ENCODE data around the gene FITM2. TPM values are rescaled to one million over a fixed set of nuclear protein-coding genes. Genes with fewer than 3 reads are reported as not detected.

Gene FITM2
- total and polyA plus RNA-seq, 10 of the 15 experiments (the other 5 are each of a cell fraction or from before 2014, with no cell fraction given) = 0.46 to 1.9 (median 1.6) TPM

DNA sequence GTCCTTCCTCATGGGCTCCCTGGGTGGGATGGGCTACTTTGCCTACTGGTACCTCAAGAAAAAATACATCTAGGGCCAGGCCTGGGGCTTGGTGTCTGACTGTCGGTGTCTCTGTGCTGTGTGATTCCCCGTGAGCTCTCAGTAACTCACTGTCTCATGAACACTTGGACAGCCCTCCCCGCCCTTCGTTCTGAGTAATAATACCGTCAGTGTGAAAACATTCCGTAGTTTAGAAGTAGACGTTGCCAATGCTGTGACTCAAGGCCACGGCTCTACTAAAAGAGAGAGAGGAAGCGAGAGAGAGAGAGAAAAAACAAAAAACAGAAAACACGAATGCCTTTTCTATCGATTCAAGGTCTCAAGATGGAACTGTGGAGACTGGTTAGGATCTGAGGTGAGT, 31.8 kb downstream of the FITM2 start (continued):
- TF ChIP-seq ELK1 (IDR thresholded peaks at IDR 0.05; ENCODE audit: low read depth, low read length) (no peak), KDM1A (IDR thresholded peaks at IDR 0.05; ENCODE audit: borderline replicate concordance) (no peak), WRNIP1 (IDR thresholded peaks at IDR 0.05; ENCODE audit: borderline replicate concordance, low read depth, low read length) (no peak), IRF4 (IDR thresholded peaks at IDR 0.05; ENCODE audit: low read depth, low read length) (no peak), SREBF1 (IDR thresholded peaks at IDR 0.05; ENCODE audit: low read length) (no peak)

GRCh38 chr20:44274303-44275017, 36.5 kb downstream of the FITM2 start:
- ChIA-PET RAD21 (ENCODE audit: unreplicated experiment) (no interaction called here), POLR2A (no interaction called here), SMC1A (ENCODE audit: uncharacterized antibody, unreplicated experiment) (no interaction called here), CTCF (interaction anchor here (1.5 kb wide), 1 partner anchor 36 kb away, joined by 3 read pairs; the partner anchor contains the start of gene FITM2)
- DNase-seq (ENCODE audit: low read depth, low spot score) = no peak
- no peak overlapping the region for H3K4me3 ChIP-seq
- no peak overlapping the region for H3K9ac ChIP-seq (ENCODE audit: control insufficient read depth, insufficient read depth, low read length)
- no peak for FAIRE-seq
- WGBS (ENCODE audit: insufficient coverage, insufficient replicate concordance, low lambda C conversion rate, missing lambda C conversion rate) = 42% methylated on average over 11 of the region's 11 CpGs
- H3K27me3 ChIP-seq (replicated peaks in 1 of 2; ENCODE audit: control insufficient read depth in 2 of 2, insufficient read depth in 2 of 2, low read length in 1 of 2) = no peaks in the 10 kb centered on the region; a peak in 1 of 4 replicates
- no peaks in the 10 kb centered on the region; the same call in 1 of the 2 replicates for H4K20me1 ChIP-seq (ENCODE audit: control insufficient read depth, insufficient read depth)
- BruUV-seq (replicated peaks) = no TSS peak
- H3K4me1 ChIP-seq (ENCODE audit: control insufficient read depth, insufficient read depth, low read length) = peaks cover 10% of the 10 kb centered on the region
- H3K27ac ChIP-seq (ENCODE audit: control insufficient read depth, insufficient read depth) = no peak overlapping the region
- H3K9me3 ChIP-seq (replicated peaks; ENCODE audit: control insufficient read depth, insufficient read depth, low read length) = no peaks in the 10 kb centered on the region
- no peak overlapping the region for H3K4me2 ChIP-seq (ENCODE audit: control insufficient read depth, insufficient read depth)
- no peak overlapping the region for H2AFZ ChIP-seq (ENCODE audit: control insufficient read depth, low read depth, low read length)
- ATAC-seq = no peak
- H3K79me2 ChIP-seq (ENCODE audit: control insufficient read depth, insufficient read depth, low read length) = no peaks in the 10 kb centered on the region
- in situ Hi-C loops (cut with MboI) = no loop called here
- intact Hi-C loops (cut with micrococcal nuclease; ENCODE audit: unreplicated experiment) = no loop called here
- H3K36me3 ChIP-seq (ENCODE audit: control insufficient read depth in 2 of 2, insufficient read depth in 2 of 2, low read length in 1 of 2) = no peaks in the 10 kb centered on the region
- no peak for TF ChIP-seq SRF (IDR thresholded peaks at IDR 0.05; ENCODE audit: low read depth in 2 of 2, low read length in 2 of 2)
- no peak for TF ChIP-seq KLF5 (IDR thresholded peaks at IDR 0.05; ENCODE audit: partially characterized antibody)
- TF ChIP-seq, protein P1, sequence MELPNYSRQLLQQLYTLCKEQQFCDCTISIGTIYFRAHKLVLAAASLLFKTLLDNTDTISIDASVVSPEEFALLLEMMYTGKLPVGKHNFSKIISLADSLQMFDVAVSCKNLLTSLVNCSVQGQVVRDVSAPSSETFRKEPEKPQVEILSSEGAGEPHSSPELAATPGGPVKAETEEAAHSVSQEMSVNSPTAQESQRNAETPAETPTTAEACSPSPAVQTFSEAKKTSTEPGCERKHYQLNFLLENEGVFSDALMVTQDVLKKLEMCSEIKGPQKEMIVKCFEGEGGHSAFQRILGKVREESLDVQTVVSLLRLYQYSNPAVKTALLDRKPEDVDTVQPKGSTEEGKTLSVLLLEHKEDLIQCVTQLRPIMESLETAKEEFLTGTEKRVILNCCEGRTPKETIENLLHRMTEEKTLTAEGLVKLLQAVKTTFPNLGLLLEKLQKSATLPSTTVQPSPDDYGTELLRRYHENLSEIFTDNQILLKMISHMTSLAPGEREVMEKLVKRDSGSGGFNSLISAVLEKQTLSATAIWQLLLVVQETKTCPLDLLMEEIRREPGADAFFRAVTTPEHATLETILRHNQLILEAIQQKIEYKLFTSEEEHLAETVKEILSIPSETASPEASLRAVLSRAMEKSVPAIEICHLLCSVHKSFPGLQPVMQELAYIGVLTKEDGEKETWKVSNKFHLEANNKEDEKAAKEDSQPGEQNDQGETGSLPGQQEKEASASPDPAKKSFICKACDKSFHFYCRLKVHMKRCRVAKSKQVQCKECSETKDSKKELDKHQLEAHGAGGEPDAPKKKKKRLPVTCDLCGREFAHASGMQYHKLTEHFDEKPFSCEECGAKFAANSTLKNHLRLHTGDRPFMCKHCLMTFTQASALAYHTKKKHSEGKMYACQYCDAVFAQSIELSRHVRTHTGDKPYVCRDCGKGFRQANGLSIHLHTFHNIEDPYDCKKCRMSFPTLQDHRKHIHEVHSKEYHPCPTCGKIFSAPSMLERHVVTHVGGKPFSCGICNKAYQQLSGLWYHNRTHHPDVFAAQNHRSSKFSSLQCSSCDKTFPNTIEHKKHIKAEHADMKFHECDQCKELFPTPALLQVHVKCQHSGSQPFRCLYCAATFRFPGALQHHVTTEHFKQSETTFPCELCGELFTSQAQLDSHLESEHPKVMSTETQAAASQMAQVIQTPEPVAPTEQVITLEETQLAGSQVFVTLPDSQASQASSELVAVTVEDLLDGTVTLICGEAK (IDR thresholded peaks at IDR 0.05; ENCODE audit: borderline replicate concordance) = no peak
- no peak for TF ChIP-seq SMARCA5 (IDR thresholded peaks at IDR 0.05)
- no peak for TF ChIP-seq CEBPZ (IDR thresholded peaks at IDR 0.05; ENCODE audit: low read depth, low read length)
- TF ChIP-seq FOXM1 (IDR thresholded peaks at IDR 0.05; ENCODE audit: low read depth, low read length) = no peak
- no peak for TF ChIP-seq NKRF (conservative IDR thresholded peaks at IDR 0.05)

Measured in GM12878 (cell line).